Measurements from ENCODE around the gene TLE1. TPM values are rescaled to one million over a fixed set of nuclear protein-coding genes. Genes with fewer than 3 reads are reported as not detected.

TLE1 gene
- total and polyA plus RNA-seq, 2 of the 4 experiments (the other 2 are of a cell fraction), result 36.0 to 51.0 TPM

GRCh38 chr9:81563739-81564138 is 125.6 kb downstream of the TLE1 start:
- Histone ChIP-seq H3K4me1 (ENCODE audit: control insufficient read depth, insufficient read depth, low read length) (peaks cover 28% of the 10 kb centered on the region), H3K18ac (ENCODE audit: low read depth, low read length) (no peak overlapping the region), H3K36me3 (ENCODE audit: control insufficient read depth, insufficient read depth, low read length) (no peaks in the 10 kb centered on the region), H3K9me3 (ENCODE audit: control insufficient read depth, insufficient read depth, low read length) (no peaks in the 10 kb centered on the region), H4K20me1 (ENCODE audit: insufficient read depth, low read length) (no peaks in the 10 kb centered on the region), H4K8ac (ENCODE audit: low read depth in 2 of 2, low read length in 2 of 2) (no peak overlapping the region), H3K4me3 (ENCODE audit: insufficient read depth, low read depth, low read length) (no peak overlapping the region), H3K27me3 (ENCODE audit: control insufficient read depth, insufficient read depth, low read length) (no peaks in the 10 kb centered on the region), H2AFZ (replicated peaks; ENCODE audit: low read length, poor library complexity) (no peak overlapping the region), H3K23ac (ENCODE audit: low read depth, low read length) (no peak overlapping the region), H4K91ac (ENCODE audit: insufficient read depth, low read depth, low read length) (no peak overlapping the region), H2AK5ac (ENCODE audit: low read depth, low read length) (peak overlapping the region; percentile 14; the same call in 1 of the 2 replicates), H3K9ac (ENCODE audit: low read depth, low read length) (no peak overlapping the region), H2BK120ac (ENCODE audit: low read depth, low read length) (0 out of 2 replicates have a peak overlapping the region, but pooled peaks have one; percentile 39), H3K4me2 (ENCODE audit: low read depth, low read length) (no peak overlapping the region), H3K56ac (ENCODE audit: extremely low read depth, insufficient read depth, low read length) (no peak overlapping the region), H3K4ac (ENCODE audit: low read depth, low read length) (no peak overlapping the region), H3K9me1 (ENCODE audit: insufficient read depth, low read length) (peaks cover 22% of the 10 kb centered on the region), H3K79me1 (ENCODE audit: low read depth in 1 of 2, low read length in 2 of 2) (no peaks in the 10 kb centered on the region), H3K27ac (ENCODE audit: insufficient read depth, low read length) (no peak overlapping the region), H2AK9ac (replicated peaks; ENCODE audit: low read depth, low read length, poor library complexity) (no peak overlapping the region), H2BK20ac (ENCODE audit: low read depth, low read length) (peak overlapping the region; percentile 11; the same call in 1 of the 2 replicates), H3K14ac (replicated peaks; ENCODE audit: low read depth, low read length) (no peak overlapping the region), H2BK15ac (ENCODE audit: low read depth, low read length) (no peak overlapping the region; the same call in 2 of the 3 replicates), H2BK5ac (ENCODE audit: low read depth, low read length, poor library complexity, severe bottlenecking) (no peak overlapping the region), H4K5ac (ENCODE audit: low read depth, low read length) (no peak overlapping the region)
- ATAC-seq (ENCODE audit: low read depth), result no peak
- in situ Hi-C loops (cut with MboI; ENCODE audit: low sequenced_read_pairs) (no loop called here), intact Hi-C loops (cut with micrococcal nuclease) (no loop called here), dilution Hi-C loops (cut with HindIII; ENCODE audit: low sequenced_read_pairs, unreplicated experiment) (no loop called here)
- CTCF ChIA-PET, result interaction anchor here (0.9 kb wide), 1 partner anchor 311 kb away, joined by 3 read pairs; no protein-coding TSS in a partner anchor
- no peak for DNase-seq
- no TSS peak for BruUV-seq (replicated peaks)
- POLR2A ChIA-PET (ENCODE audit: unreplicated experiment), result no interaction called here
- TF ChIP-seq CEBPB (IDR thresholded peaks at IDR 0.05; ENCODE audit: low read depth, low read length) (no peak), RAD21 (IDR thresholded peaks at IDR 0.05; ENCODE audit: low read length) (no peak), CHD1 (IDR thresholded peaks at IDR 0.05; ENCODE audit: low read depth, low read length) (no peak), RFX5 (IDR thresholded peaks at IDR 0.05; ENCODE audit: low read depth, low read length) (no peak), ELK1 (IDR thresholded peaks at IDR 0.05; ENCODE audit: borderline replicate concordance, low read depth, low read length) (no peak), MXI1 (IDR thresholded peaks at IDR 0.05; ENCODE audit: borderline replicate concordance, low read depth, low read length) (no peak), BHLHE40 (IDR thresholded peaks at IDR 0.05; ENCODE audit: low read depth, low read length) (no peak), NFE2L2 (IDR thresholded peaks at IDR 0.05; ENCODE audit: low read depth, low read length) (no peak), MAFK (IDR thresholded peaks at IDR 0.05; ENCODE audit: low read depth, low read length) (no peak), RCOR1 (IDR thresholded peaks at IDR 0.05; ENCODE audit: insufficient replicate concordance, low read length) (no peak), USF2 (IDR thresholded peaks at IDR 0.05; ENCODE audit: low read depth, low read length) (no peak)
- no CpG with 5 or more reads among the region's 2 CpGs for WGBS, 2 experiments (ENCODE audit: extremely low coverage in 2 of 2, insufficient read length in 1 of 2)

Data from IMR-90 (cell line).